B cell (primary cell): ENCODE measurements around the gene CRYGD. TPM values are rescaled to one million over a fixed set of nuclear protein-coding genes. Genes with fewer than 3 reads are reported as not detected.

Source experiments
- ATAC-seq: fragments of 200-7000 bp; cut with Tn5 transposase; one replicate; pipeline ENCODE4 v1.10.0; 2021; ENCODE audit warnings: low read depth, mild to moderate bottlenecking, moderate number of reproducible peaks, moderate library complexity
- CTCF ChIA-PET: fragments of 350-600 bp; sonication (Branson Sonifier 250); formaldehyde crosslinking; loops from one replicate; lab custom pipeline; 2021; ENCODE audit warnings: antibody characterized with exemption, inconsistent platforms; lab: Charles Lee
- POLR2A ChIA-PET: fragments of 350-600 bp; sonication (Branson Sonifier 250); formaldehyde crosslinking; loops from one replicate; lab custom pipeline; 2021; ENCODE audit warnings: antibody characterized with exemption; lab: Charles Lee
- DNase-seq: peaks from one replicate; pipeline ENCODE4 v3.0.0; 2013
- H2AFZ ChIP-seq: 2 replicates; pipeline ENCODE4 v1.6.1; 2012; ENCODE audit warnings: mild to moderate bottlenecking, low read depth, low read length; ENCODE audit not compliant: insufficient read depth, poor library complexity, severe bottlenecking
- H3K27ac ChIP-seq, 2 donors: 1 replicate in 1 of 2; 2 replicates in 1 of 2; pipeline ENCODE4 v1.5.1; 2012 to 2013; ENCODE audit warnings: low read length in 2 of 2, mild to moderate bottlenecking in 2 of 2, moderate library complexity in 1 of 2
- H3K27me3 ChIP-seq, 4 experiments: fragments of 200-600 bp in 1 of 4; sonication (generic) in 1 of 4; replicated peaks in 1 of 4; 1 replicate in 2 of 4; 2 replicates in 2 of 4; pipeline versions ENCODE4 v1.6.1 to v1.7.0; 2013 to 2016; ENCODE audit warnings: low read length in 3 of 4, mild to moderate bottlenecking in 2 of 4, mixed read lengths in 1 of 4, moderate library complexity in 1 of 4; ENCODE audit not compliant: insufficient read depth in 4 of 4, control insufficient read depth in 3 of 4; ENCODE audit errors: control extremely low read depth in 1 of 4
- H3K36me3 ChIP-seq, 2 experiments: replicated peaks in 1 of 2; 1 replicate in 1 of 2; 2 replicates in 1 of 2; pipeline versions ENCODE4 v1.6.1 to v1.7.1; 2013; ENCODE audit warnings: low read length in 1 of 2; ENCODE audit not compliant: insufficient read depth in 2 of 2, control insufficient read depth in 1 of 2; ENCODE audit errors: control extremely low read depth in 1 of 2, extremely low read depth in 1 of 2
- H3K4me1 ChIP-seq, 2 donors: fragments of 200-600 bp in 1 of 2; sonication (generic) in 1 of 2; 1 replicate in 1 of 2; 2 replicates in 1 of 2; pipeline versions ENCODE4 v1.5.1 to v1.6.1; 2013 to 2017; ENCODE audit warnings: low read length in 2 of 2; ENCODE audit not compliant: control insufficient read depth in 2 of 2, insufficient read depth in 2 of 2
- H3K4me2 ChIP-seq: replicated peaks from 2 replicates; pipeline ENCODE3; 2012; ENCODE audit warnings: mild to moderate bottlenecking, low read depth, low read length; ENCODE audit not compliant: poor library complexity, severe bottlenecking
- H3K4me3 ChIP-seq, 5 experiments: fragments of 200-600 bp in 1 of 5; sonication (generic) in 1 of 5; 1 replicate in 3 of 5; 2 replicates in 2 of 5; pipeline versions ENCODE4 v1.5.1 to v1.7.0; 2011 to 2016; ENCODE audit warnings: low read length in 4 of 5, mild to moderate bottlenecking in 4 of 5, low read depth in 2 of 5, control low read depth in 1 of 5, moderate library complexity in 1 of 5; ENCODE audit not compliant: insufficient read depth in 1 of 5; ENCODE audit errors: control extremely low read depth in 1 of 5, extremely low read depth in 1 of 5
- H3K79me2 ChIP-seq: fragments of 200-600 bp; sonication (generic); one replicate; pipeline ENCODE4 v1.6.0; 2016; ENCODE audit warnings: low read length; ENCODE audit not compliant: control insufficient read depth, insufficient read depth
- H3K9ac ChIP-seq: fragments of 200-600 bp; sonication (generic); 2 replicates; pipeline ENCODE4 v1.6.1; 2017; ENCODE audit warnings: mild to moderate bottlenecking, low read length, moderate library complexity
- H3K9me3 ChIP-seq, 3 donors: one replicate each; pipeline versions ENCODE4 v1.6.1 to v1.7.1; 2013; ENCODE audit warnings: low read length in 2 of 3; ENCODE audit not compliant: control insufficient read depth in 2 of 3, insufficient read depth in 1 of 3; ENCODE audit errors: control extremely low read depth in 1 of 3
- H4K20me1 ChIP-seq: 2 replicates; pipeline ENCODE4 v1.6.0; 2012; ENCODE audit warnings: mild to moderate bottlenecking, low read length; ENCODE audit not compliant: insufficient read depth, control insufficient read depth, poor library complexity, severe bottlenecking
- H3K27ac Mint-ChIP-seq: one replicate; pipeline ENCODE4 v1.8.0; 2021; ENCODE audit warnings: mixed read lengths
- H3K27me3 Mint-ChIP-seq: one replicate; pipeline ENCODE4 v1.8.0; 2021; ENCODE audit warnings: mixed read lengths
- H3K4me1 Mint-ChIP-seq: one replicate; pipeline ENCODE4 v1.8.0; 2021; ENCODE audit warnings: mixed read lengths
- H3K4me3 Mint-ChIP-seq: one replicate; pipeline ENCODE4 v1.8.0; 2021; ENCODE audit warnings: mixed read lengths
- H3K9me3 Mint-ChIP-seq: one replicate; pipeline ENCODE4 v1.8.0; 2022; ENCODE audit warnings: mixed read lengths; ENCODE audit not compliant: insufficient read depth
- EZH2 ChIP-seq: IDR thresholded peaks from 2 replicates; pipeline ENCODE4 v1.6.1; 2012; ENCODE audit warnings: borderline replicate concordance, low read depth, mild to moderate bottlenecking, moderate library complexity, low read length; ENCODE audit not compliant: insufficient read depth, poor library complexity, severe bottlenecking
- WGBS: methylation state at CpG from one replicate; pipeline ENCODE4 v1.1.5; 2013; ENCODE audit warnings: missing lambda C conversion rate; ENCODE audit not compliant: insufficient coverage; 5-methylcytosine and 5-hydroxymethylcytosine counted together
- intact Hi-C: fragments of 100-400 bp; cut with micrococcal nuclease; formaldehyde crosslinking; loops from one replicate; pipeline ENCODE4 v1.10.0; 2022
- polyA plus RNA-seq: library from polyadenylated mRNA; depleted of rRNA; stranded (reverse); fragments of >200 nt; gene quantifications from 2 replicates; pipeline ENCODE4 v1.2.3, GENCODE V29; 2012
- total RNA-seq, 2 donors: library from RNA; stranded (reverse); fragments of 120-200 nt in 1 of 2; gene quantifications; 1 replicate in 1 of 2; 2 replicates in 1 of 2; pipeline versions ENCODE4 v1.2.3 to v1.2.4, GENCODE V29; 2013 to 2022
- TF ChIP-seq, protein P1 (sequence below): fragments of 200-600 bp; IDR thresholded peaks from one replicate; pipeline ENCODE4 v1.8.0; 2022; ENCODE audit warnings: antibody characterized with exemption, mild to moderate bottlenecking

Gene CRYGD
- total and polyA plus RNA-seq, 2 donors (not counting 1 experiment from before 2014, with no cell fraction given) = not detected

GRCh38 chr2:208083807-208084206, 40.5 kb downstream of the CRYGD start:
- no peak for DNase-seq
- no peak for ATAC-seq
- H3K9me3 ChIP-seq = peaks cover 0 to 1% (median 0%) of the 10 kb centered on the region in 3 donors
- H3K27ac ChIP-seq = no peak overlapping the region
- H4K20me1 ChIP-seq = no peaks in the 10 kb centered on the region
- H3K27me3 Mint-ChIP-seq = peaks cover 47% of the 10 kb centered on the region
- no peaks in the 10 kb centered on the region for H3K4me1 Mint-ChIP-seq
- no peak overlapping the region for H3K4me2 ChIP-seq
- no peak overlapping the region for H2AFZ ChIP-seq
- H3K27ac Mint-ChIP-seq = no peak overlapping the region
- H3K4me3 ChIP-seq = no peak overlapping the region
- TF ChIP-seq EZH2 = no peak
- TF ChIP-seq, protein P1, sequence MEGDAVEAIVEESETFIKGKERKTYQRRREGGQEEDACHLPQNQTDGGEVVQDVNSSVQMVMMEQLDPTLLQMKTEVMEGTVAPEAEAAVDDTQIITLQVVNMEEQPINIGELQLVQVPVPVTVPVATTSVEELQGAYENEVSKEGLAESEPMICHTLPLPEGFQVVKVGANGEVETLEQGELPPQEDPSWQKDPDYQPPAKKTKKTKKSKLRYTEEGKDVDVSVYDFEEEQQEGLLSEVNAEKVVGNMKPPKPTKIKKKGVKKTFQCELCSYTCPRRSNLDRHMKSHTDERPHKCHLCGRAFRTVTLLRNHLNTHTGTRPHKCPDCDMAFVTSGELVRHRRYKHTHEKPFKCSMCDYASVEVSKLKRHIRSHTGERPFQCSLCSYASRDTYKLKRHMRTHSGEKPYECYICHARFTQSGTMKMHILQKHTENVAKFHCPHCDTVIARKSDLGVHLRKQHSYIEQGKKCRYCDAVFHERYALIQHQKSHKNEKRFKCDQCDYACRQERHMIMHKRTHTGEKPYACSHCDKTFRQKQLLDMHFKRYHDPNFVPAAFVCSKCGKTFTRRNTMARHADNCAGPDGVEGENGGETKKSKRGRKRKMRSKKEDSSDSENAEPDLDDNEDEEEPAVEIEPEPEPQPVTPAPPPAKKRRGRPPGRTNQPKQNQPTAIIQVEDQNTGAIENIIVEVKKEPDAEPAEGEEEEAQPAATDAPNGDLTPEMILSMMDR = no peak
- CTCF ChIA-PET = interaction anchor here (2.0 kb wide), 1 partner anchor 10 kb away, joined by 8 read pairs; no protein-coding TSS in a partner anchor
- peaks cover 0 to 3% (median 0%) of the 10 kb centered on the region in 4 experiments for H3K27me3 ChIP-seq
- no peak overlapping the region for H3K4me3 Mint-ChIP-seq
- intact Hi-C loops = no loop called here
- H3K79me2 ChIP-seq = no peaks in the 10 kb centered on the region
- H3K9me3 Mint-ChIP-seq = peaks cover 2% of the 10 kb centered on the region
- H3K36me3 ChIP-seq = no peaks in the 10 kb centered on the region
- no peak overlapping the region for H3K9ac ChIP-seq
- H3K4me1 ChIP-seq = no peaks in the 10 kb centered on the region
- POLR2A ChIA-PET = no interaction called here

- Histone ChIP-seq H3K9me3 (no peaks in the 10 kb centered on the region), H3K4me1 (no peaks in the 10 kb centered on the region), H3K36me3 (no peaks in the 10 kb centered on the region), H3K27ac (no peak overlapping the region), H3K4me3 (no peak overlapping the region), H2AFZ (no peak overlapping the region), H4K20me1 (no peaks in the 10 kb centered on the region), H3K4me2 (no peak overlapping the region), H3K79me2 (no peaks in the 10 kb centered on the region), H3K27me3 (peaks cover 0 to 4% (median 0%) of the 10 kb centered on the region in 4 experiments), H3K9ac (no peak overlapping the region)
- Mint-ChIP-seq H3K4me3 (no peak overlapping the region), H3K27ac (no peak overlapping the region), H3K27me3 (peaks cover 47% of the 10 kb centered on the region), H3K4me1 (no peaks in the 10 kb centered on the region), H3K9me3 (peaks cover 2% of the 10 kb centered on the region)
- ChIA-PET CTCF (interaction anchor here (1.3 kb wide), 1 partner anchor 331 kb away, joined by 4 read pairs; no protein-coding TSS in a partner anchor), POLR2A (no interaction called here)
- DNase-seq (no peak), ATAC-seq (no peak)
- intact Hi-C loops = no loop called here
- no CpG with 5 or more reads among the region's 2 CpGs for WGBS
- TF ChIP-seq EZH2 = no peak
- TF ChIP-seq, protein P1 = no peak
Measured at GRCh38 chr2:208077276-208077675, 47.0 kb downstream of the CRYGD start.
